HepG2 (cell line): Measurements from ENCODE around the gene TOM1L2. TPM values are rescaled to one million over a fixed set of nuclear protein-coding genes. Genes with fewer than 3 reads are reported as not detected.

Experiments
- ATAC-seq: fragments of 200-7000 bp; cut with Tn5 transposase; 3 replicates; pipeline ENCODE4 v1.9.1; 2020; ENCODE audit warnings: mild to moderate bottlenecking, moderate library complexity
- BruUV-seq: library from RNA; stranded (reverse); fragments of 400-500 nt; replicated peaks from 2 replicates; lab custom pipeline; 2021; lab: Mats Ljungman, UMichigan
- CTCF ChIA-PET: fragments of 300-600 bp; formaldehyde crosslinking; extraction: SDS; loops from one replicate; lab custom pipeline; 2021; ENCODE audit warnings: low total read pairs, inconsistent platforms, low intra/inter-chr PET ratio; lab: Yijun Ruan, JAX
- POLR2A ChIA-PET: fragments of 350-600 bp; sonication (Branson Sonifier 250); formaldehyde crosslinking; loops from one replicate; lab custom pipeline; 2020; ENCODE audit warnings: antibody characterized with exemption, inconsistent platforms; lab: Yijun Ruan, JAX
- DNase-seq: peaks from one replicate; pipeline ENCODE4 v3.0.0-alpha.2; 2015; ENCODE audit warnings: low spot score
- FAIRE-seq: peaks from 3 replicates; lab custom pipeline; 2011; peaks lifted over from hg19 to GRCh38; lab: Jason Lieb, UNC
- H2AFZ ChIP-seq: one replicate; pipeline ENCODE4 v1.6.1; 2011; ENCODE audit warnings: low read length, inconsistent platforms
- H3K27ac ChIP-seq: fragments of 300-600 bp; 3 replicates; pipeline ENCODE4 v1.8.0; 2011; ENCODE audit warnings: mixed run types, mild to moderate bottlenecking, mixed read lengths, low read length, inconsistent platforms; ENCODE audit not compliant: insufficient read depth; ENCODE audit errors: extremely low read length
- H3K27me3 ChIP-seq, 2 experiments: fragments of 200-600 bp in 1 of 2; 2 replicates in 1 of 2; 3 replicates in 1 of 2; pipeline versions ENCODE4 v1.6.0 to v1.8.0; 2011; ENCODE audit warnings: low read length in 2 of 2, mild to moderate bottlenecking in 2 of 2, moderate library complexity in 2 of 2, inconsistent platforms in 1 of 2; ENCODE audit not compliant: insufficient read depth in 2 of 2, control insufficient read depth in 1 of 2
- H3K36me3 ChIP-seq, 2 experiments: fragments of 200-600 bp in 1 of 2; replicated peaks in 1 of 2; 2 replicates in 1 of 2; 3 replicates in 1 of 2; pipeline versions ENCODE4 v1.5.1 to v1.8.0; 2011; ENCODE audit warnings: low read length in 2 of 2, inconsistent platforms in 1 of 2; ENCODE audit not compliant: insufficient read depth in 2 of 2, control insufficient read depth in 1 of 2
- H3K4me1 ChIP-seq: 2 replicates; pipeline ENCODE4 v1.5.1; 2012; ENCODE audit warnings: low read length, inconsistent platforms; ENCODE audit not compliant: insufficient read depth
- H3K4me2 ChIP-seq: 2 replicates; pipeline ENCODE4 v1.6.0; 2011; ENCODE audit warnings: low read depth, low read length, inconsistent platforms
- H3K4me3 ChIP-seq, 3 experiments: fragments of 200-600 bp in 1 of 3; sonication (generic), shearing (Covaris generic) in 1 of 3; replicated peaks in 1 of 3; 2 replicates each; pipeline ENCODE4 v1.5.1; 2011 to 2016; ENCODE audit warnings: low read length in 3 of 3, inconsistent platforms in 2 of 3, low read depth in 2 of 3, mild to moderate bottlenecking in 2 of 3, control low read depth in 1 of 3, mixed read lengths in 1 of 3; ENCODE audit not compliant: insufficient read depth in 1 of 3
- H3K79me2 ChIP-seq: one replicate; pipeline ENCODE4 v1.6.1; 2011; ENCODE audit warnings: low read length, inconsistent platforms; ENCODE audit not compliant: insufficient read depth
- H3K9ac ChIP-seq: 2 replicates; pipeline ENCODE4 v1.6.0; 2011; ENCODE audit warnings: mild to moderate bottlenecking, low read depth, low read length, inconsistent platforms; ENCODE audit not compliant: insufficient read depth
- H3K9me3 ChIP-seq: 2 replicates; pipeline ENCODE4 v1.5.1; 2012; ENCODE audit warnings: mild to moderate bottlenecking, low read length
- H4K20me1 ChIP-seq: 2 replicates; pipeline ENCODE4 v1.6.0; 2011; ENCODE audit warnings: inconsistent platforms, mild to moderate bottlenecking, low read length, moderate library complexity; ENCODE audit not compliant: insufficient read depth
- AHR ChIP-seq: IDR thresholded peaks from 2 replicates; pipeline ENCODE4 v1.6.1; 2018; ENCODE audit warnings: missing genetic modification reagents, missing compliant biosample characterization
- ATF4 ChIP-seq, 2 experiments: fragments of 450-650 bp in 1 of 2; sonication (generic) in 1 of 2; formaldehyde crosslinking; IDR thresholded peaks; 2 replicates each; pipeline versions ENCODE4 v1.5.0 to v1.8.0; 2020 to 2022; ENCODE audit warnings: mild to moderate bottlenecking in 1 of 2, missing genetic modification reagents in 1 of 2
- ETV5 ChIP-seq: IDR thresholded peaks from 2 replicates; pipeline ENCODE4 v1.6.1; 2018; ENCODE audit warnings: missing biosample characterization, missing genetic modification reagents, inconsistent platforms, borderline replicate concordance
- IKZF1 ChIP-seq: fragments of 450-650 bp; IDR thresholded peaks from 2 replicates; pipeline ENCODE4 v1.7.1; 2016
- KDM5B ChIP-seq: sonication (generic); formaldehyde crosslinking; IDR thresholded peaks from 2 replicates; pipeline ENCODE4 v1.4.0; 2020; ENCODE audit warnings: missing genetic modification reagents, mild to moderate bottlenecking, borderline replicate concordance
- MAFF ChIP-seq: IDR thresholded peaks from 2 replicates; pipeline ENCODE4 v1.6.1; 2011; ENCODE audit warnings: low read depth, low read length, improper control_type of control experiment
- PCBP2 ChIP-seq: fragments of 200-400 bp; formaldehyde crosslinking; optimal IDR thresholded peaks from 2 replicates; pipeline ENCODE3; 2018; ENCODE audit warnings: low read length, low read depth; ENCODE audit not compliant: poor library complexity, severe bottlenecking
- PHF20 ChIP-seq: sonication (generic); formaldehyde crosslinking; IDR thresholded peaks from 2 replicates; pipeline ENCODE4 v1.5.0; 2020; ENCODE audit warnings: mild to moderate bottlenecking, missing genetic modification reagents
- RFX1 ChIP-seq: fragments of 450-650 bp; IDR thresholded peaks from 2 replicates; pipeline ENCODE4 v1.6.1; 2017
- ZNF670 ChIP-seq: sonication (generic); formaldehyde crosslinking; IDR thresholded peaks from 2 replicates; pipeline ENCODE4 v1.8.0; 2022; ENCODE audit warnings: mild to moderate bottlenecking, missing genetic modification reagents, borderline replicate concordance
- ZSCAN22 ChIP-seq: sonication (generic); formaldehyde crosslinking; IDR thresholded peaks from 2 replicates; pipeline ENCODE4 v1.4.0; 2020; ENCODE audit warnings: mild to moderate bottlenecking, missing genetic modification reagents
- ZSCAN9 ChIP-seq: IDR thresholded peaks from 2 replicates; pipeline ENCODE4 v1.6.1; 2016; ENCODE audit warnings: borderline replicate concordance
- WGBS: methylation state at CpG from one replicate; pipeline ENCODE4 v1.1.6; 2017; ENCODE audit warnings: low lambda C conversion rate; 5-methylcytosine and 5-hydroxymethylcytosine counted together
- in situ Hi-C: cut with HindIII; loops from 2 replicates; pipeline ENCODE4 v1.10.0; 2017; ENCODE audit warnings: low pct_unique_long_range_greater_than_20kb; ENCODE audit not compliant: extremely low pct_ligation_motif_present
- intact Hi-C: fragments of 100-400 bp; cut with micrococcal nuclease; formaldehyde crosslinking; loops from one replicate; pipeline ENCODE4 v1.10.0; 2022; ENCODE audit not compliant: unreplicated experiment
- polyA plus RNA-seq, 8 experiments: library from polyadenylated mRNA; depleted of rRNA in 3 of 8; stranded (reverse) in 7 of 8; unstranded in 1 of 8; fragments of >200 nt; fragmentation: Illumina TruSeq in 4 of 8; extraction: Trizol in 4 of 8; gene quantifications; 2 replicates each; pipeline versions ENCODE4 v1.2.1 to v1.2.3, GENCODE V29; 2011 to 2016; ENCODE audit warnings: low read depth in 4 of 8, missing spikeins in 1 of 8, mixed read lengths in 1 of 8; ENCODE audit not compliant: insufficient read depth in 1 of 8
- total RNA-seq, 5 experiments: library from RNA; depleted of rRNA; stranded (reverse); fragments of >200 nt; fragmentation: Illumina TruSeq; extraction: Trizol; gene quantifications; 2 replicates each; pipeline ENCODE4 v1.2.3, GENCODE V29; 2016; ENCODE audit warnings: low read depth in 1 of 5

TOM1L2 gene
- total and polyA plus RNA-seq, 2 of the 13 experiments (the other 11 are each of a cell fraction or from before 2014, with no cell fraction given) = 4.7 to 7.4 TPM

- TF ChIP-seq ETV5 = peak; percentile 47; the same call in 1 of the 2 replicates
Observed at GRCh38 chr17:17840751-17841591, 131.2 kb downstream of the TOM1L2 start (continued).

- Histone ChIP-seq H3K9me3 (no peaks in the 10 kb centered on the region), H3K4me1 (peaks cover 82% of the 10 kb centered on the region), H4K20me1 (peaks cover 9% of the 10 kb centered on the region; the same call in 1 of the 2 replicates), H3K27ac (peak overlapping the region; percentile 90), H3K4me2 (peak overlapping the region; percentile 97), H3K36me3 (peaks cover 1 to 2% of the 10 kb centered on the region in 2 experiments; a peak in 4 of 5 replicates), H3K4me3 (peak overlapping the region; percentile 51 to 66 (median 61)), H3K27me3 (no peaks in the 10 kb centered on the region; a peak in 2 of 5 replicates), H3K9ac (peak overlapping the region; percentile 83), H3K79me2 (peaks cover 15% of the 10 kb centered on the region), H2AFZ (no peak overlapping the region)
- peak; percentile 46 for FAIRE-seq
- ChIA-PET CTCF (no interaction called here), POLR2A (interaction anchor here (0.9 to 4.2 kb wide), 12 partner anchors 8 to 146 kb away, joined by 3 to 51 read pairs (median 4); no protein-coding TSS in a partner anchor)
- intact Hi-C loops = no loop called here
- no TSS peak for BruUV-seq
- peak; percentile 80 for DNase-seq
- in situ Hi-C loops = no loop called here
- 0% methylated on average over 10 of the region's 71 CpGs for WGBS
- peak; percentile 76 for ATAC-seq
- TF ChIP-seq ZSCAN22 (no peak), PCBP2 (no peak), KDM5B (peak; percentile 90; the same call in 1 of the 2 replicates), AHR (CRISPR knock-in tag) (0 out of 2 replicates have a peak, but pooled peaks have one; percentile 24), ZSCAN9 (CRISPR knock-in tag) (peak; percentile 80; the same call in 1 of the 2 replicates), RFX1 (no peak), PHF20 (CRISPR knock-in tag) (peak; percentile 45; the same call in 1 of the 2 replicates), IKZF1 (no peak), ATF4 (CRISPR knock-in tag; IDR thresholded peaks at IDR 0.05) (peak in 1 of 2 experiments; percentile 62; a peak in 2 of 4 replicates), ZNF670 (CRISPR knock-in tag) (no peak), MAFF (no peak), ETV5 (peak; percentile 77)
Observed at GRCh38 chr17:17839791-17840707, 132.2 kb downstream of the TOM1L2 start.
